GM12874 (cell line): ENCODE results near the gene MCRIP2.

ENCODE experiments used
- TF ChIP-seq, protein P1 (sequence below): IDR thresholded peaks from 2 replicates; pipeline ENCODE4 v1.5.1; 2011; ENCODE audit warnings: low read depth, mild to moderate bottlenecking, control low read depth, low read length, moderate library complexity; ENCODE audit not compliant: insufficient read depth

Gene MCRIP2

DNA sequence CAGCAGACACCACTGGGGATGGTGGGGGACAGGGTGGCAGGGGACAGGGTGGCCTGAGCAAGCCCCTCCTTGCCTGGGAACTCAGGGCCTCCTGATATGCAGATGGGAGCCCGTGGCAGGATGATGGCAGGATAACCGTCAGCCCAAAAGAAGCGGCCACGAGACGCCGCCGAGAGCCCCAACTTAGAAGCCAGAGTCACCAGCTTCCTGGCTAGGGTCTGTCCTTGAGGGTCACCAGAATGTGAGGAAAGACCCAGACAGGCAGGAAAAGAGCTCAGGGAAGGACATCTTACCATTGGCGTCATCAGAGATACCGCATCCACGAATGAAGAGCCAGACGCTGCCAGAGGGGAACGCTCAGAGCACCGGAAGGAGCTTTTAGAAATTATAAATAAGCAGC, 32.3 kb upstream of the MCRIP2 start:
- TF ChIP-seq, protein P1, sequence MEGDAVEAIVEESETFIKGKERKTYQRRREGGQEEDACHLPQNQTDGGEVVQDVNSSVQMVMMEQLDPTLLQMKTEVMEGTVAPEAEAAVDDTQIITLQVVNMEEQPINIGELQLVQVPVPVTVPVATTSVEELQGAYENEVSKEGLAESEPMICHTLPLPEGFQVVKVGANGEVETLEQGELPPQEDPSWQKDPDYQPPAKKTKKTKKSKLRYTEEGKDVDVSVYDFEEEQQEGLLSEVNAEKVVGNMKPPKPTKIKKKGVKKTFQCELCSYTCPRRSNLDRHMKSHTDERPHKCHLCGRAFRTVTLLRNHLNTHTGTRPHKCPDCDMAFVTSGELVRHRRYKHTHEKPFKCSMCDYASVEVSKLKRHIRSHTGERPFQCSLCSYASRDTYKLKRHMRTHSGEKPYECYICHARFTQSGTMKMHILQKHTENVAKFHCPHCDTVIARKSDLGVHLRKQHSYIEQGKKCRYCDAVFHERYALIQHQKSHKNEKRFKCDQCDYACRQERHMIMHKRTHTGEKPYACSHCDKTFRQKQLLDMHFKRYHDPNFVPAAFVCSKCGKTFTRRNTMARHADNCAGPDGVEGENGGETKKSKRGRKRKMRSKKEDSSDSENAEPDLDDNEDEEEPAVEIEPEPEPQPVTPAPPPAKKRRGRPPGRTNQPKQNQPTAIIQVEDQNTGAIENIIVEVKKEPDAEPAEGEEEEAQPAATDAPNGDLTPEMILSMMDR, result no peak

DNA sequence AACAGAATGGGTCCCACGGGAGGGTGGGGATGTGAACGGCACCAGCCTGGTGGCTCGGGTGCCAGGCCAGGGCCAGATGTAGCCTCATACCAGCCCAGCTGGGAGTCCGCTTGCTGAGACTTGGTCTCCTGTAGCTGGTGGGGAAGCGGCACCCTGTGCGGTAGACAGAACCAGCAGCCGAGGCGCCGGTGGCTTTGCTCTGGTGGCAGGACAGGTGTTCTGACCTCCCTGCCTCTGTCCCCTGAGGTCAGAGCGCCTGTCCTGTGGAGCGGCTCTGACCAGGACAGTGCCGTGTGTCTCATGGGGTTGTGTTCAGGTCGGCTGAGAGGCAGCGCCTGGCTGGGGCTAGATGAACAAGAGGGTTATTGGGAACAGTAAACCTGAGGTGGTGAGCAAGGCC, 31.6 kb upstream of the MCRIP2 start:
- TF ChIP-seq, protein P1, result no peak

GRCh38 chr16:610513-611381, 30.9 kb upstream of the MCRIP2 start:
- TF ChIP-seq, protein P1, result peak; percentile 70

GRCh38 chr16:615122-615521, 26.5 kb upstream of the MCRIP2 start:
- TF ChIP-seq, protein P1, result no peak

DNA sequence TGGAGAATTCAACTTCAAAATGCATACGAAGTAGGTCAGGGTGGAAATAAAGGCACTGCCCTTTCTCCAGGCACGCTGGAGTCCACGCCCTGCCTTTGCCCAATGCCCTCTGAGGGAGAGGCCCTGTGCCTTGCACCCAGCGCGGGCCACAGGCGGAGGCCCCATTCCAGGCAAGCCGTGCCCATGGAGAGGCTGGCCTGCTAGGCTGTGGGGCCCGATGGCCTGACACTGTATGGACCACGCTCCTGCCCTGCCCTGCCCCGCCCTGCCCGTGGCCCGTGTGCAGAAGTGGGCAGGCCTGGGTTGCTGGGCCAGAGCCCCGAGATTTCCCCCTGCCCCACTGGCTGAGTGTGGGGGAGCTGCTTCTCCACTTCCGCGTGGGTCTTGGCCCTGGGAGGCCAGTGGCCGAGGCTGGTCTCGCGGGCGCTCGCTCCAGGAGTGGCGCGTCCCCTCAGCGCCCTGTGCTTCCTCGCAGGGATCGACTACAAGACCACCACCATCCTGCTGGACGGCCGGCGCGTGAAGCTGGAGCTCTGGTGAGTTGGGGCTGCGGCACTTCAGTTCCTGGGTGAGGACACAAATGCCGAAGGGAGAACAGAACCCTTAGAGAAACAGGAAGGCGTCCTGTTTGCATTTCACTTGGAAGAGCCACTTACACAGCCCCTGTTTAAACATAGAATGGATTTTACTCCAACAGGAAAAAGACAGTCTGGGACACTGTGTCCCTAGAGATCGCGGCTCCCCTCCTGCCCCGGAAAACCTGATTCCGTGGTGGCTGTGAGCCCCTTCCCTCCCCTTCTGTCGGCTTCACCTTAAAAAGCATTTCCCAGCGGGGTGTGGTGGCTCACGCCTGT, 24.7 kb upstream of the MCRIP2 start:
- TF ChIP-seq, protein P1, result no peak

DNA sequence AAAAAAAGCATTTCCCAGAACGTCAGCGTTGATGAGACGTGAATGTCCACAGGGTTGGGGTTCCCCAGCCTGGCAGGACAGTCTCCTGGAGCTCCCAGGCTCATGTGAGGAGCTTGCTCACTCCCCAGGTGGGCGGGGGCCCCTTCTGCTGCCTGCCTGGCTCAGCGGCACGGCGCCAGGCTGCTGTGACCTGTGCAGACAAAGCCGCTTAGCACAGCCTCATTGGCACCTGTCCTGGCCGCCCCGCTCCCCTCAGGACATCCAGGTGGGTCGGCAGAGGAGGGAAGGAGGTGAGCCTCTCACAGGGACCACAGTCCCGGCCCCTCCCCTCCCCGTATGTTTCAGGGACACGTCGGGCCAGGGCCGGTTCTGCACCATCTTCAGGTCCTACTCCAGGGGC, 23.8 kb upstream of the MCRIP2 start:
- TF ChIP-seq, protein P1, result no peak

DNA sequence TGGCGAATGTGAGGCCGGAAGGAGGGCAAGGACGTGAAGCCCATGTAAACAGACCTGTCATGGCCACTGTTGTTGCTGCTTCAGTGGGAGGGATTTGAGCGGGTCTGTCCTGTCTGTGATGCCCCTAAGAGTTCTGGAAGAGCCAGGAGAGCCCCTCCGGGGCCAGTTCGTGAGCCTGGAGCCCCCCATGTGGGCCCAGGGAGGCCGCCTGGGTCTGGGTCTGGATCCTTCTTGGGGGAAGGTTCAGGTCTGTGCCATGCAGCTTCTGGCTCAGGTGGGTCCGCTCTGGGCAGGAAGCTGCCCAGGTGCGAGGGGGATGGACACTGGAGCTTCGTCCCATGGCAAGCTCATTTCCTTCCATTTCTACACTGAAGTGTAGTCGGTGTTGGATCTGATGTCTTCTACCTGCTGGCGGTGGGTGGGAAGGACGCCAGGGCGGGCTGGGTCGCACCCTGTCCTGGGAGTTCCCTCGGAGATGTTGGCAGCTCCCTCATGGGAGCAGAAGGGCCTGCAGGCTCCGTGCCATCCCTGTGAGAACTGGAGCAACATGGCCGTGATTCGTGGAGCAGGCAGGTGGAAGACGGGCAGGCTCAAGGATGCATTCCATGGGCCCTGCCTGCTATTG, 22.0 kb upstream of the MCRIP2 start:
- TF ChIP-seq, protein P1, result no peak
